GM12878 (cell line): Measurements from ENCODE around the gene MAML2. TPM values are rescaled to one million over a fixed set of nuclear protein-coding genes. Genes with fewer than 3 reads are reported as not detected.
"Not testable (repeated sequence)": the region's sequence is repeated elsewhere in the genome, so short reads cannot be mapped to it uniquely, and the experiment has no call there.

Experiments used
- ATAC-seq: fragments of 200-7000 bp; cut with Tn5 transposase; 3 replicates; pipeline ENCODE4 v1.9.1; 2020; ENCODE audit warnings: mild to moderate bottlenecking, moderate library complexity
- BruUV-seq: library from RNA; stranded (reverse); fragments of 400-500 nt; replicated peaks from 2 replicates; lab custom pipeline; 2021; lab: Mats Ljungman, UMichigan
- CTCF ChIA-PET: fragments of 300-600 bp; sonication (Branson Sonifier 250); formaldehyde crosslinking; extraction: SDS; loops from one replicate; lab custom pipeline; 2021; ENCODE audit warnings: inconsistent platforms; lab: Yijun Ruan, JAX
- POLR2A ChIA-PET: fragments of 350-600 bp; formaldehyde crosslinking; extraction: SDS; loops from one replicate; lab custom pipeline; 2021; ENCODE audit warnings: inconsistent platforms; lab: Charles Lee
- RAD21 ChIA-PET: fragments of 300-600 bp; sonication (Branson Sonifier 250); formaldehyde crosslinking; loops from one replicate; lab custom pipeline; 2023; ENCODE audit warnings: antibody characterized with exemption; ENCODE audit not compliant: unreplicated experiment; lab: Charles Lee
- SMC1A ChIA-PET: fragments of 300-600 bp; sonication (Branson Sonifier 250); formaldehyde crosslinking; loops from one replicate; lab custom pipeline; 2023; ENCODE audit not compliant: unreplicated experiment, uncharacterized antibody; lab: Charles Lee
- DNase-seq: peaks from one replicate; pipeline ENCODE4 v3.0.0-alpha.2; 2011; ENCODE audit warnings: low read depth, low spot score
- FAIRE-seq: peaks from 3 replicates; lab custom pipeline; 2011; peaks lifted over from hg19 to GRCh38; lab: Jason Lieb, UNC
- H2AFZ ChIP-seq: 2 replicates; pipeline ENCODE4 v1.6.0; 2011; ENCODE audit warnings: low read depth, low read length, control low read depth; ENCODE audit not compliant: control insufficient read depth
- H3K27ac ChIP-seq: 2 replicates; pipeline ENCODE4 v1.5.1; 2011; ENCODE audit warnings: control low read depth; ENCODE audit not compliant: control insufficient read depth, insufficient read depth
- H3K27me3 ChIP-seq, 2 experiments: replicated peaks in 1 of 2; 2 replicates each; pipeline versions ENCODE4 v1.6.0 to v1.6.1; 2011; ENCODE audit warnings: low read length in 1 of 2; ENCODE audit not compliant: control insufficient read depth in 2 of 2, insufficient read depth in 2 of 2
- H3K36me3 ChIP-seq, 2 experiments: 2 replicates each; pipeline ENCODE4 v1.5.1; 2011; ENCODE audit warnings: low read length in 1 of 2; ENCODE audit not compliant: control insufficient read depth in 2 of 2, insufficient read depth in 2 of 2
- H3K4me1 ChIP-seq: 2 replicates; pipeline ENCODE4 v1.6.1; 2011; ENCODE audit warnings: mild to moderate bottlenecking, low read length, moderate library complexity, mixed read lengths; ENCODE audit not compliant: control insufficient read depth, insufficient read depth
- H3K4me2 ChIP-seq: 2 replicates; pipeline ENCODE4 v1.6.0; 2011; ENCODE audit warnings: control low read depth; ENCODE audit not compliant: control insufficient read depth, insufficient read depth
- H3K4me3 ChIP-seq: fragments of 200-600 bp; sonication (generic); 2 replicates; pipeline ENCODE4 v1.5.1; 2016
- H3K79me2 ChIP-seq: 2 replicates; pipeline ENCODE4 v1.6.0; 2011; ENCODE audit warnings: low read length; ENCODE audit not compliant: control insufficient read depth, insufficient read depth
- H3K9ac ChIP-seq: 2 replicates; pipeline ENCODE4 v1.8.0; 2011; ENCODE audit warnings: low read length, control low read depth, mixed read lengths; ENCODE audit not compliant: control insufficient read depth, insufficient read depth
- H3K9me3 ChIP-seq: replicated peaks from 3 replicates; pipeline ENCODE4 v1.5.1; 2011; ENCODE audit warnings: mild to moderate bottlenecking, low read length; ENCODE audit not compliant: control insufficient read depth, insufficient read depth
- H4K20me1 ChIP-seq: 2 replicates; pipeline ENCODE4 v1.6.0; 2011; ENCODE audit not compliant: control insufficient read depth, insufficient read depth
- NBN ChIP-seq: fragments of 450-650 bp; IDR thresholded peaks from 2 replicates; pipeline ENCODE4 v1.6.1; 2016
- WGBS: methylation state at CpG from one replicate; pipeline ENCODE4 v1.1.6; 2016; ENCODE audit warnings: low lambda C conversion rate; ENCODE audit not compliant: insufficient replicate concordance, insufficient coverage; ENCODE audit errors: missing lambda C conversion rate; 5-methylcytosine and 5-hydroxymethylcytosine counted together
- in situ Hi-C: fragments of 300-500 bp; cut with MboI; formaldehyde crosslinking; loops from 9 replicates; pipeline ENCODE4 v1.14.3; 2018; ENCODE audit warnings: mixed read lengths
- intact Hi-C: fragments of 100-400 bp; cut with micrococcal nuclease; formaldehyde crosslinking; loops from one replicate; pipeline ENCODE4 v1.14.2; 2022; ENCODE audit not compliant: unreplicated experiment
- polyA plus RNA-seq, 11 experiments: library from polyadenylated mRNA; depleted of rRNA in 4 of 11; unstranded in 6 of 11; stranded (reverse) in 5 of 11; fragments of >200 nt; fragmentation: Nextera tagmentation in 4 of 11; fragmentation: Illumina TruSeq in 1 of 11; extraction: Ambion mirVana in 4 of 11; extraction: Trizol in 1 of 11; gene quantifications; 1 replicate in 1 of 11; 2 replicates in 10 of 11; pipeline versions ENCODE4 v1.2.1 to v1.2.3, GENCODE V29; 2011 to 2016; ENCODE audit warnings: inconsistent platforms in 2 of 11, missing spikeins in 2 of 11, low read depth in 1 of 11
- total RNA-seq, 4 experiments: library from RNA; depleted of rRNA in 3 of 4; stranded (reverse); fragments of >200 nt in 3 of 4; fragmentation: Illumina TruSeq in 1 of 4; extraction: Trizol in 1 of 4; gene quantifications; 2 replicates each; pipeline versions ENCODE4 v1.2.1 to v1.2.3, GENCODE V29; 2013 to 2021

Gene MAML2
- total and polyA plus RNA-seq, 10 of the 15 experiments (the other 5 are each of a cell fraction or from before 2014, with no cell fraction given), result 2.5 to 15.1 (median 12.0) TPM

- no peak for FAIRE-seq
- WGBS, result 91% methylated on average over 4 of the region's 4 CpGs
- ChIA-PET POLR2A (no interaction called here), CTCF (no interaction called here), RAD21 (no interaction called here), SMC1A (interaction anchor here (3.1 kb wide), 1 partner anchor 9 kb away, joined by 24 read pairs; no protein-coding TSS in a partner anchor)
- no peak for ATAC-seq
- Histone ChIP-seq H3K4me1 (peaks cover 27% of the 10 kb centered on the region), H3K27me3 (no peaks in the 10 kb centered on the region), H4K20me1 (no peaks in the 10 kb centered on the region), H3K4me2 (no peak overlapping the region), H2AFZ (no peak overlapping the region), H3K36me3 (peaks cover 0 to 2% of the 10 kb centered on the region in 2 experiments; a peak in 1 of 4 replicates), H3K4me3 (no peak overlapping the region), H3K9me3 (peaks cover 22% of the 10 kb centered on the region), H3K27ac (no peak overlapping the region; the same call in 1 of the 2 replicates), H3K9ac (no peak overlapping the region), H3K79me2 (peaks cover 28% of the 10 kb centered on the region)
- no peak for DNase-seq
- BruUV-seq, result no TSS peak
- intact Hi-C loops, result no loop called here
- TF ChIP-seq NBN, result no peak
- in situ Hi-C loops, result no loop called here
Measured at GRCh38 chr11:96271777-96272176, 71.2 kb downstream of the MAML2 start.

GRCh38 chr11:96271352-96271751 is 71.6 kb downstream of the MAML2 start:
- H2AFZ ChIP-seq, intact Hi-C loops, FAIRE-seq, H3K4me2 ChIP-seq, CTCF ChIA-PET, in situ Hi-C loops, H4K20me1 ChIP-seq, H3K36me3 ChIP-seq, DNase-seq, POLR2A ChIA-PET, ATAC-seq, H3K27ac ChIP-seq, H3K4me3 ChIP-seq, H3K27me3 ChIP-seq, H3K9ac ChIP-seq, RAD21 ChIA-PET, BruUV-seq: not testable (repeated sequence)
- H3K4me1 ChIP-seq, result peaks cover 28% of the 10 kb centered on the region
- SMC1A ChIA-PET, result interaction anchor here (3.1 kb wide), 1 partner anchor 10 kb away, joined by 24 read pairs; no protein-coding TSS in a partner anchor
- peaks cover 22% of the 10 kb centered on the region for H3K9me3 ChIP-seq
- H3K79me2 ChIP-seq, result peaks cover 32% of the 10 kb centered on the region
